NOMO-1 treated with DMSO at 0.1 percent for 48 hours (cell line): Measurements from ENCODE around the gene HIVEP1.
A peak's percentile ranks its signal among the peaks of the same experiment; 100 is the strongest.

Experiments used
- DNase-seq: peaks from one replicate; lab custom pipeline; 2025; ENCODE audit not compliant: unreplicated experiment; lab: John Stamatoyannopoulos, UW

Gene HIVEP1

GRCh38 chr6:12017263-12017662 lies 5.2 kb downstream of the HIVEP1 start:
- no peak for DNase-seq

- DNase-seq, result no peak
These were observed 5.8 kb downstream of the HIVEP1 start for GRCh38 chr6:12017876-12018401.

- no peak for DNase-seq
These were observed 8.2 kb downstream of the HIVEP1 start for GRCh38 chr6:12020187-12020791.

GRCh38 chr6:12022481-12022880 lies 10.4 kb downstream of the HIVEP1 start:
- no peak for DNase-seq

- DNase-seq, result no peak
These were observed 10.9 kb downstream of the HIVEP1 start for GRCh38 chr6:12022953-12023388.

GRCh38 chr6:12024216-12024615 lies 12.1 kb downstream of the HIVEP1 start:
- DNase-seq, result no peak

- DNase-seq, result no peak
These were observed 12.8 kb downstream of the HIVEP1 start for GRCh38 chr6:12024699-12025434.

- peak; percentile 26 for DNase-seq
These were observed 14.0 kb downstream of the HIVEP1 start for GRCh38 chr6:12026120-12026519.

- no peak for DNase-seq
These were observed 14.7 kb downstream of the HIVEP1 start for GRCh38 chr6:12026833-12027232.

GRCh38 chr6:12028213-12028612 lies 16.1 kb downstream of the HIVEP1 start:
- no peak for DNase-seq

- DNase-seq, result no peak
These were observed 18.0 kb downstream of the HIVEP1 start for GRCh38 chr6:12029979-12030737.

- DNase-seq, result no peak
These were observed 19.0 kb downstream of the HIVEP1 start for GRCh38 chr6:12030993-12031550.

- DNase-seq, result no peak
These were observed 20.9 kb downstream of the HIVEP1 start for GRCh38 chr6:12032783-12033573.

- no peak for DNase-seq
These were observed 21.7 kb downstream of the HIVEP1 start for GRCh38 chr6:12033770-12034169.

- no peak for DNase-seq
These were observed 22.2 kb downstream of the HIVEP1 start for GRCh38 chr6:12034349-12034748.

- no peak for DNase-seq
These were observed 22.7 kb downstream of the HIVEP1 start for GRCh38 chr6:12034837-12035236.

GRCh38 chr6:12036766-12037165 lies 24.7 kb downstream of the HIVEP1 start:
- DNase-seq, result no peak

GRCh38 chr6:12037798-12038197 lies 25.7 kb downstream of the HIVEP1 start:
- peak; percentile 19 for DNase-seq

GRCh38 chr6:12039540-12040459 lies 27.7 kb downstream of the HIVEP1 start:
- no peak for DNase-seq

GRCh38 chr6:12047304-12047703 lies 35.2 kb downstream of the HIVEP1 start:
- no peak for DNase-seq
